HG02642 (cell line): ENCODE data around the gene ASCC2.
"Not testable (repeated sequence)": the region's sequence is repeated elsewhere in the genome, so short reads cannot be mapped to it uniquely, and the experiment has no call there.

Source experiments
- ATAC-seq: cut with Tn5 transposase; IDR thresholded peaks from one replicate; pipeline ENCODE4 v1.9.1; 2021; ENCODE audit warnings: mild to moderate bottlenecking; ENCODE audit not compliant: unreplicated experiment, poor library complexity

Gene ASCC2

DNA sequence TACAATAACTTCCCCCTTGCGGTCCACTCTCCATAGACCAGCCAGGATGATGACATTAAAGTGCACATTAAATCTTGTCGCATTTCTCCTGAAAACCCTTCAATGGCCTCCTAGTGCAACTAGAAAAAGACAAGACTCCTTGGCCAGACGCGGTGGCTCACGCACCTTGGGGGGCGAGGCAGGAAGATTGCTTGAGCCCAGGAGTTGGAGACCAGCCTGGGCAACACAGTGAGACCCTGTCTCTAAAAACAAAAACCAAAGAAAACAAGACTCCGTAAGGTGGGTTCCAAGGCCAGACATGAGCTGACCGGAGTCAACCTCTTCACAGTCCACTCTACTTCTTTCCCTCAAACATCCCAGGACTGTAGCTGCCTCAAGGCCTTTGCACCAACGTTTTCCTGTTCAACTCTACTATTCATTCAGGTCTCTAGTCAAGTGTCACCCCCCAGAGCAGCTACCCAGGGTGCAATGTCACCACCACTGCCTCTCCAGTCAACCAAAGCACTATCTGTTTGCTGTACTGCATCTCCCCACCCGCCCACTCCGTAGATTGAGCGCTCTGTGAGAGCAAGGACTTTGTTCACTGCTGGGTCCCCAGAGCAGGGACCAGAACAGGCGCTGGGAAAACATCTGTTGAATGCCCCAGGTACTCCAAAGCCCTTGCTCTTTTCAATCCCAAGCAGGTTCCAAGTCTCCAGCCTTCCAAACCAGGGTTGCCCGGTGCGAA, 72.0 kb downstream of the ASCC2 start:
- peak; percentile 6 for ATAC-seq

DNA sequence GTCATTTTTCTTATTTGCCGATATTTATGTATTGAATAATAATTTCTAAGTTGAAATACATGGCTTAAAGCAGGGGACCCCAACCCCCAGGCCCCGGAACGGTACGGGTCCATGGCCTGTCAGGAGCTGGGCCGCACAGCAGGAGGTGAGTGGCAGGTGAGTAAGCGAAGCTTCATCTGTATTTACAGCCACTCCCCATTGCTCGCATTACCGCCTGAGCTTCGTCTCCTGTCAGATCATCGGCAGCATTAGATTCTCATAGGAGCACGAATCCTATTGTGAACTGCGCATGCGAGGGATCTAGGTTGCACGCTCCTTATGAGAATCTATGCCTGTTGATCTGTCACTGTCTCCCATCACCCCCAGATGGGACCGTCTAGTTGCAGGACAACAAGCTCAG, 75.8 kb downstream of the ASCC2 start:
- ATAC-seq: no peak

DNA sequence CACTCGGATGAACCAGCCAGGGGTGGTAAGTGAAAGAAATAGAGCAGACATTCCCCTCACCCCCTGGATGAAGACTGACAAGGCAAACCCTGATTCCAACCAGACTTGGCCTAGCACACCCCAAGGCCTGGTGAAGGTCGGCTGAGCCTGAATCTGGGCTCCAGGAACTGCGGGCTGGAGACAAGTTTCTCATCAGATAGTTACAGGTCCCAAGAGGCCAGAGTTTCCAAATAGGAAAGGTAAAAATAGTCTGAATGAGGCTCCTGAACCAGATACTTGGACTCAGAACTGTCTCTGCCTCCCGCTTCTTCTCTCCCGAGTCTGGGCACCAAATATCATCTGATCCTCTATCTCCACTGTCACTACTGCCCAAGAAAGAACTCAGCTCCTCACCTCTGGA, 79.1 kb downstream of the ASCC2 start:
- ATAC-seq: no peak

DNA sequence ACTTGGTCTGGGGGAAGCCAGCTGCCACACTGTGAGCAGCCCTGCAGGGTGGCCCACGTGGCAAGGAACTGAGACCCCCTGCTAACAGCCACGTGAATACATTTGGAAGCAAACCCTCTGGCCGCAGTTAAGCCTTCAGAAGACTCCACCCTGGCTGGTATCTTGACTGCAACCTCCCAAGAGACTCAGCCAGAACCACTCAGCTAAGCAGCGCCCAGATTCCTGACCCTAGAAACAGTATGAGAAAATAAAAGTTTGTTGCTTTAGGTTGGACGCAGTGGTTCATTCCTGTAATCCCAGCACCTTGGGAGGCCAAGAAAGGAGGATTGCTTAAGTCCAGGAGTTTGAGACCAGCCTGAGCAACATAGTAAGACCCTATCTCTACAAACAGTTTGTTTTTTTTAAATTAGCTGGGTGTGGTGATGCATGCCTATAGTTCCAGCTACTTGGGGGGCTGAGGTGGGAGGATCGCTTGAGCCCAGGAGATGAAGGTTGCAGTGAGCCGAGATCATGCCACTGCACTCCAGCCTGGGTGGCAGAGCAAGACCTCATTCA, 79.9 kb downstream of the ASCC2 start:
- no peak for ATAC-seq

DNA sequence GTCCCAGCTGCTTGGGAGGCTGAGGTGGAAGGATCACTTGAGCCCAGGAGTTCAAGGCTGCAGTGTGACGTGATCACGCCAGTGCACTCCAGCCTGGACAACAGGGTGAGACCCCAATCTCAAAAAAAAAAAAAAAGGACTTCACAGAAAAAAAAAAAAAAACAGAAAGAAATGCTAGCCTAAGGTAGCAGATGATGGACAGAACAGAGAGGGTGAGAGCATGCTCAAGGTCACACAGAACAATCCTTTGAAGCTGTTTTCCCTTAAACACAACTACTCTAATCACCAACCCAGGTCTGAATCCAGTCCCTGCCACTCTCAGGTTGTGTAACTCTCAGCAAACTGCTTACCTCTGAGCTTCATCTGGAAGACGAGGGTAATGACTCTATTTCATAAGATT, 81.0 kb downstream of the ASCC2 start:
- ATAC-seq: no peak

DNA sequence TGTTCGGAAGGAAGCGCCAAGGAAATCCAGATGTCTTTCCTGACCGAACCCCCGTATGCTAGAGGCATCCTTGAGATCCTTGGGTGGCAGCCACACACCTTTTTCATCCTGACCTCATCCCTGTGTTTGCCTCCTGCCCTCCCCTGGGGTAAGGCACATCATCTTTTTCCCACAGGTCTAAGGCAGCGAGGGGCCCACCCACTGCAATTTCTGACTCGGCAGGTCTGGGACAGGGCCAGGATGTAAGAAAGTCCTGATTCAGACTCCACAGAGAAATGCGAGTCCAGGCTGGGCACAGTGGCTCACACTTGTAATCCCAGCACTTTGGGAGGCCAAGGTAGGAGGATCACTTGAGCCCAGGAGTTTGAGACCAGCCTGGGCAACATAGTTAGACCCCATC, 81.7 kb downstream of the ASCC2 start:
- no peak for ATAC-seq

DNA sequence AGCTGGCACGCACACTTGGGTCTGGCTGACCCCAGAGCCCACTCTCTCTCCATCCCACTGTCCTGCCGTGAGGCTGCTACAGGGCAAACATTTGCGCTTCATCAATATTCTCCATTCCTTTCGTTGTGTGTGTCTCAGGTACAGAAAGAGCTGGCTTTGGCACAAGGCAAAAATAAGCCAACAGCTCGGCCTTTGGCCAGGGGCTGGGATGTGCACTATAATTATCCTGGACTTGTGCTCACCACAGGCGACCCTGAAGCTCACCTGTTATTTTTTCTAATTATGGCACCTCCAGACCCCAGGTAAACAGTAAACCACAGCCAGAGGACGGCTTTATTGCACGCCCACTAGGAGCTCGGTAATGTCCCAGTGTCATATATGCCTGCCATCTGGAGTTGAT, 82.2 kb downstream of the ASCC2 start:
- no peak for ATAC-seq

DNA sequence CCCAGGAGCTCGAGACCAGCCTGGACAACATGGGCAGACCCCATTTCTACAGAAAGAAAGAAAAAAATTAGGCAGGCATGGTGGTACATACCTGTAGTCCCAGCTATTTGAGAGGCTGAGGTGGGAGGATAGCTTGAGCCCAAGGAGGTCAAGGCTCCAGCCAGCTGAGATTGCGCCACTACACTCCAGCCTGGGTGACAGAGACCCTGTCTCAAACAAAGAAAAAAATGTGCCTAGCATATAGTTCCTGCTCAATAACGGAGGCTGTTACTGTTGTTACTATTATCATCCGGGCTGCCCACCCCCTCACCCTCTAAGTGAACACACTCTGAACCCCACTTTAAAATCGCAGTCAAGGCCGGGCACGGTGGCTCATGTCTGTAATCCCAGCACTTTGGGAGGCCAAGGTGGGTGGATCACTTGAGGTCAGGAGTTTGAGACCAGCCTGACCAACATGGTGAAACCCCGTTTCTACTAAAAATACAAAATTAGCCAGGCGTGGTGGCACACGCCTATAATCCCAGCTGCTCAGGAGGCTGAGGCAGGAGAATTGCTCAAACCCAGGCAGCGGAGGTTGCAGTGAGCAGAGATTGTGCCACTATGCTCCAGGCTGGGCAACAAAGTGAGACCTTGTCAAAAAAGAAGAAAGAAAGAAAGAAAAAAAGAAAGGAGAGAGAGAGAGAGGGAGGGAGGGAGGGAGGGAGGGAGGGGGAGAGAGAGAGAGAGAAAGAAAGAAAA, 83.2 kb downstream of the ASCC2 start:
- ATAC-seq: not testable (repeated sequence)

DNA sequence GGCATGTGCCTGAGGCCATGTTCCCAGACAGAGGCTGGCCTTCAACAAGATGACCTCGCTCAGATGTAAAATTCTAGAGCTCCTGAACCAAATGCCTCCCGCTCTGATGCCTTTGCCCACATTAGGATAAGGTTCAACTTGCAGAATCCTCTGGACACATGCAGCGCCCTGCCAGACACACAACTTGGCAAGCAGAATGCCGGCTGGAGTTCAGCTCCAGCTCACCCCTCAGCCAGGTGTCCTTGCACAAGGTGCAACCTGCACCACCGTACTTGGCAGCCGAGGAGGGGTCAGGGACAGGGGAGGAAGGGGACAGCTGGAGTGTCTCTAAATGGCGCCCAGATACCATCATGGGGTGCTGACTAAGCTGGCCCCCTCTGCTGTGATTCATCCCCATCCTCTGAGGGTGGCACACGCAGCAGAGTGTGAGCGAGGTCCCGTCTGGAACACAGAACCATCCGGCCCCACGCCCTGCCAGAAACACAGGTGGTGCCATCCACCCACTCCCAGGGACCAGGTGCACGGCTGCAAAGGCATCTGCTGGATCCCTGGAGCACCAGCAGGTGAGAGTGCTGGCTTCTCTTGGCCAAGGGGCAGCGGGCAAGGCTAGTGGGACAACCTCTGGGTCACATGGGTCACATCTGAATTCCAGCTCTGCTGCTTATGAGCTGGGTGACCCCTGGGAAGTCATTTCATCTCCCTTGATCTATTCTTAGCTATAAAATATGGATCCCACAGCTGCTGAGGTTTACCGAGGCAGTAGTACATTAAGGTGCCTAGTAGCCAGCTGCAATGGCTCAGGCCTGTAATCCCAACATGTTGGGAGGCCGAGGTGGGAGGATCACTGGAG, 84.0 kb downstream of the ASCC2 start:
- ATAC-seq: no peak

DNA sequence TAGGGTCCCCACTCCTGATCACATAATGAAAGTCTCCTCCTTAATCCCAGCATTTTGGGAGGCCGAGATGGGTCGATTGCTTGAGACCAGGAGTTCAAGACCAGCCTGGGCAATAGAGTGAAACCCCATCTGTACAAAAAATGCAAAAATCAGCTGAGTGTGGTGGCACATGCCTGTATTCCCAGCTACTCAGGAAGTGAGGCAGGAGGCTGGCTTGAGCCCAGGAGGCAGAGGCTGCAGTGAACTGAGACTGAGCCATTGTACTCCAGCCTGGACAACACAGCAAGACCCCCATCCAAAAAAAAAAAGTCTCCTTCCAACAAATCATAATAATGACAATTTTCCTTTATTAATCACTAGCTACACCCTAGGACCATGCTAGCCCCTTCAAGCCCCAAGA, 86.4 kb downstream of the ASCC2 start:
- no peak for ATAC-seq

DNA sequence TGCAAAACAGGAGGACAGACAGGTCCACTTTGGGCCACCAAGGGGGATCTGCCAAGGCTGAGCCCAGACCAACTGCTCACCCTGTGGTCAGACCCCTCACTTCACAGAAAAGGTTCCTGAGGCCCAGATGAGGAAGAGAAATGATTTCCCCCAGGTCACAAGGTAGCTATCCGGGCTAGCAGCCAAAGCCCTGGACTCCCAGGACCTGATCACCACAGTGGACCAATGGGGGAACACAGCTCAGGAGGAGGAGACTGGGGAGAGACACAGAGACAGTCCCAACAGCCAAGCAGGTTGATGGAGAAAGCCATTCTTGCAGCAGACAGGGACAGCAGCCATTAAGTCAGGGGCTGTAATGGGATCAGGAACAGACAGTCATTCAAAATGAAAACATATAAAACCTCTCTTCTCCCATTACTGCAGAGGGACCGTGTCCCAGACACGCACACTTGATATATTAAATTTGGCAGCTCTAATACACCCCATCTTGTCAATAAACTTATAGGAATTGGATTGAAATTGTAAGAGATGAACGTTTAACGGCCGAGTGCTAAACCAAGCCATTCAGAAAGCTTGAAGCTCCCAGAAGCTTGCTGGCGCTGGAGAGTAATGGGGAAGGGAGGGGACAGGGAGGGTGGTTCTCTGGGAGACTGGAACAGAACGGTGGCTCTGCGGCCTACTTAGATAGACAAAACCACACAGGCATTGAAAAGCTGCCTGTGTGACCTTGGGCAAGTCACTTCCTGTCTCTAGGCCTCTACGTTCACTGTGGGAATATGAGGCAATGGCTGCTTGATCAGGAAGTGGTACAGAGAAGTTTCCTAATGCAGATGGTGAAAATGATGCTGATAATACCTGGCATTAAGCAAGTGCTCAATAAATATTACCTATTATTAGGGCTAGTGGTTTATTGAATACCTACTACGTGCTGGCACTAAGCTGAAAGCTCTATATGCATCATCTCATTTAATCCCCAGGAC, 87.2 kb downstream of the ASCC2 start:
- no peak for ATAC-seq

DNA sequence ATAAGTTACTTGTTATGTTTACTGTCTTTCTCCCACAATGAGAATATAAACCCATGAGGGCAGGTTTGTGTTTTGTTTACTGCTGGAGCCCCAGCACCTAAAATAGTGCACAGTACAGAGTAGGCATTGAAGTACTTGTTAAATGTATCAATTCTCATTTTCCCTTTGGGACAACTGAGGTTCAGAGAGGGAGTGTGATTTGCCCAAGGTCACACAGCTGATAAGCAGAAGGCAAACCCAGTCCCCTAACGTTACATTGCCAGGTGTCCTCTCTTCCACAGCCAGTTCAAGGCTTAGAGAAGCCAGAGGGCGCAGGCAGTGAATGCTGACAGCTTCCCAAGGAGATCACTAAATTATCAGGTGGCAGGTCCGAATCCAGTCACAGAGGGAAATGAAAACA, 88.0 kb downstream of the ASCC2 start:
- ATAC-seq: no peak

DNA sequence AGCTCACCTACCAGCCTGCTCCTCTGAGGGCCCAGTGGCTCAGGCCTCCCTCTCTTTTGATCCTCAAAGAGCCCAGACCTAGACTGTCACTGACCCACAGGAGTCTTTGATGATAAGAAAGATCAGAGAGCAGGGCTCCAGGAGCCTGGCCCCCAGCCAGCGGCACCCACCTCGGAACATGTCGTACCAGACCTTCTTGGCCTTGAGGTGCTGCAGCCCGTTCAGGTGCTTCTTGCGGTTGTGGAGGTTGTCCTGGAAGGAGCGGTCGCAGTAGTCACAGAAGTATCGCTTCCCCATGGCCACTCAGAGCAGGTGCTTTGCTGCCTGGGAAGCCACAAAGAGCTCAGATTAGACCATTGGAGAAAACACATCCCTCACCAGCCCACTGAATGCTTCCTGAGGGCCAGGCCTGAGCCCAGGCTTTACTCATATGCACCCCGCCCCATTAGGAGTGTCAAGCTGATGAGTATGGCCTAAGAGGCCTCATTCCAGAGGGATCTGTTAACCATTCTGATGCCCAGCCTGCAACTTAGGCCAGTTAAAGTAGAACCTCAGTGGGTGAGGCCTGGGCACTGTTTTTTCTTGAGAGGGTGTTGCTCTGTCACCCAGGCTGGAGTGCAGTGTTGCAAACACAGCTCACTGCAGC, 89.7 kb downstream of the ASCC2 start:
- no peak for ATAC-seq

DNA sequence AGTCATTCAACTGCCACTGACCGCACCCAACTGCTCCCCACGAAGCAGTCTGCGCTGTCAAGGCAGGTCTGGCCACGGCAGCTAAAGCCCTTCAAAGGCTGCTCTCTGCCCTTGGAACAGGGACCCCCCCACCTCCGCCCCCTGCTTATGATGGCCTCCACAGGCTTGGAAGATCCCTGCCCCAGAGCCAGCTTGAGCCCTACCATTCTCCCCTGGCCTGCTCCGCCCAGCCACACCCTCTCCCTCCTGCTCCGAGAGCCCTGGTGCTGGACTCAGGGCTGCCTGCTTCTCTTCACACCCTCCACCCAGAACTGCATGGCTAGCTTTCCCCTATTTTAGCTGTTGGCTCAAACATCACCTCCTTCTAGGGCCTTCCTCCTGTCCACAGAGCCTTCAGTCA, 90.2 kb downstream of the ASCC2 start:
- no peak for ATAC-seq

DNA sequence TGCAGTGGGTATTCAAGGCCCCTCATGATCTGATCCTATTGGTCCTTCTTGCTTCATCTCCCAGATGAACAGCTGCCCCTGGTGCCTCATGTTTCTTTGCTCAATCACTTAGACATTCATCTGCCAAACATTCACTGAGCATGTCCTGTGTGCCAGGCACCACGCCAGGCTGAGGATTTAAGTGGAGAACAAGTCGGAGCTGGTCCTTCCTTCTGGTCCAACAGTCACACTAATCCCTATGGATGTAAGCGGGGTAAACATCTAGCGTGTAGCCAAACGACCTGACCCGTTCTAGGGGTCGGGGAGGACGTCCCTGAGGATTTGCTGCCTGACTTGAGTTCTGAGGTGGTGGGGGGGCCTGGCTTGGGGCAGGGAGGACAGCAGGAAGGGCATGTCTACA, 93.2 kb downstream of the ASCC2 start:
- ATAC-seq: no peak

DNA sequence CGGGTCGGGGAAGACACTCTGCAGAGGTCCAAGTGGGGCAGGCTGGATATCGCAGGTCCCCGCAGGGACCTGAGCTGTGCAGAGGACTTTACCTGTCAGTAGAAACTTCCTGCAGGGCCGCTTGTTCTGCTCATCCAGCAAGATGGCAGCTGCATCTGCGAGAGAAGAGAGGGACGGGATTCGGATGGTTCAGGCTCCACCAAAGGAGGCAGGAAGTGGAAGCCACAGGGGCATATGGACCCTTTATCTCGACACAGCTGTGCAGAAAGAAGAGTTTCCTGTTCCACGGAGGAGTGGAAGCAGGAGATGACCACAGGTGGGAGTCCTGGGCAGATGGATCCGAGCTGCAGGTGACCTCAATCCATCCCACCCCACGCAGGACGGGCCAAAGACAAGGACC, 95.7 kb downstream of the ASCC2 start:
- ATAC-seq: no peak

DNA sequence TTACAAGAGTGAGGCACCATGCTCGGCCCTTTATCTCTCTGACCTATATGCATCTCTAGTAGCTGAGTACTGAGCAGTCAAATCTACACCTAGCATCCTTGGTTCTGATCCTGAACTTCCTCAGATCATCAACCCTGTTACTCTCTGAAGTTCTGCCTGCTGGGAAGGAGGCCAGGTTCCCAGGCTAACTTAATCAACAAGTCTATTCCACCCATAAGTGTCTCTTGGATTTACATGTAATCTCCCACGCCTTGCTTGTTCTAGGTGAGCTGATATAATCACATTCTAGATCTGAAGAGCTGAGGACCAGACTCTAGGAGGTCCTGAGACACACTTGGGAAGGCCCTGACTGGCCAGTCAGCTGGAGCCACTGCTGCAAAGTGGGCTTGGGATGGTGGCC, 96.1 kb downstream of the ASCC2 start:
- no peak for ATAC-seq

DNA sequence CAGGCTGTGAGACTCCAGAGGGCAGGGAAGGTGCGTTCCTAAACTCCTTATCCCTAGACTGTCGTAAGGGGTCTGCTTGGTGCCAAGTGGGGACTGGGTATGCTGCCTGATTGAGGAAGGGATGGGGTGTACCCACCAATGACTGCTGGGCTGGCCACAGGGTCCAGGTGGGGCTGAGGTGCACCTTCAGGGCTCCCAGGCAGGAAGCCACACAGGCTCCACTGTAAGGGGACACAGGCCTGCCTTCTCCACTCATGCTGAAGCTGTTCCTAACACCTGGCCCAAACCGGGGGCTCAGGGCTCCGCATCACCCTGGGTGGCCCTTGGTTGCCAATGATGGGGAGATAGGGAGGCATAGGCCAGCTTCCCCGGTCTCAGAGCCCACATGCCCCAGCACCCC, 97.9 kb downstream of the ASCC2 start:
- no peak for ATAC-seq

DNA sequence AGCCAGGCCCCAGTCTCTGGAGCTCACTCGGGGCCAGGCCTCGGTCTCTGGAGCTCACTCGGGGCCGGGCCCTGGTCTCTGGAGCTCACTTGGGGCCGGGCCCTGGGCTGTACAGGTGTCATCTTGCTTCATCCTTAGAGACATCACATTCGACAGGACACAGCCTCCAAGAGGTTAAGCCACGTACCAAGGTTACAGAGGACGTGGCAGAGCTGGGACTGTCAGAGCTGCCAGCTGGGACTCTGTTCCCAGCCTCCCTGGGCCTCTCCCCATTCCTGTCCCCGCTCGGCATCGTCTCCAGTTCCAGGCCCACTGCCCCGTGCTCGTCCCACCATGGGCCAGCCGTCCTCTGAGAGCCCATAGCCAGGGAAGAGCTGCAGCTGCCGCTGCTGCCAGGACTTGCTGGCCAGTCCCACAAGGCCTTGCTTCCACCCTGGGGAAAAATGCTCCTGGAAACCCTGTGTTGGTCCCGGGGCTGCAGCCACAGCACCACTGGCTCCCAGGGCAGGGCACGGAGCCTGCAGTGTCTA, 98.7 kb downstream of the ASCC2 start:
- ATAC-seq: no peak
